HCT116 (cell line): Measurements from ENCODE around the gene TAX1BP1. TPM values are rescaled to one million over a fixed set of nuclear protein-coding genes. Genes with fewer than 3 reads are reported as not detected.

Source experiments
- ATAC-seq: fragments of 200-7000 bp; cut with Tn5 transposase; 2 replicates; pipeline ENCODE4 v1.9.1; 2020; ENCODE audit warnings: mild to moderate bottlenecking, moderate library complexity
- BruUV-seq: library from RNA; stranded (reverse); fragments of 400-500 nt; replicated peaks from 2 replicates; lab custom pipeline; 2021; lab: Mats Ljungman, UMichigan
- CTCF ChIA-PET: fragments of 300-600 bp; sonication (Branson Sonifier 250); formaldehyde crosslinking; loops from one replicate; lab custom pipeline; 2021; ENCODE audit warnings: antibody characterized with exemption; lab: Charles Lee
- POLR2A ChIA-PET: fragments of 300-600, 350-600 bp; sonication (Branson Sonifier 250); formaldehyde crosslinking; loops from one replicate; lab custom pipeline; 2021; ENCODE audit warnings: antibody characterized with exemption; lab: Charles Lee
- RAD21 ChIA-PET, 2 experiments: fragments of 300-600 bp; sonication (Branson Sonifier 250); formaldehyde crosslinking; loops; one replicate each; lab custom pipeline; 2023; ENCODE audit warnings: low total read pairs in 2 of 2; ENCODE audit not compliant: uncharacterized antibody in 2 of 2, unreplicated experiment in 2 of 2, low non-redundant PET in 1 of 2; lab: Charles Lee
- DNase-seq: peaks from one replicate; pipeline ENCODE4 v3.0.0-alpha.2; 2010; ENCODE audit warnings: low read depth, low spot score
- H2AFZ ChIP-seq: fragments of 200-600 bp; shearing (Covaris generic), sonication (generic); 2 replicates; pipeline ENCODE4 v1.6.1; 2017; ENCODE audit warnings: low read depth, mixed run types, mixed read lengths, antibody characterized with exemption, low read length; ENCODE audit not compliant: poor library complexity, severe bottlenecking
- H3K27ac ChIP-seq: 2 replicates; pipeline ENCODE4 v1.5.1; 2012; ENCODE audit warnings: low read depth, low read length
- H3K27me3 ChIP-seq: fragments of 200-600 bp; sonication (generic); 2 replicates; pipeline ENCODE4 v1.6.1; 2016; ENCODE audit warnings: mixed run types, low read length, mixed read lengths; ENCODE audit not compliant: insufficient read depth
- H3K36me3 ChIP-seq, 2 experiments: fragments of 200-500 bp in 1 of 2; fragments of 200-600 bp in 1 of 2; sonication (Bioruptor generic) in 1 of 2; sonication (generic) in 1 of 2; 2 replicates each; pipeline versions ENCODE4 v1.5.1 to v1.6.1; 2014 to 2016; ENCODE audit warnings: low read length in 2 of 2, inconsistent platforms in 1 of 2, mixed read lengths in 1 of 2, mixed run types in 1 of 2; ENCODE audit not compliant: insufficient read depth in 2 of 2, control insufficient read depth in 1 of 2
- H3K4me1 ChIP-seq, 2 experiments: fragments of 200-600 bp in 1 of 2; sonication (generic) in 1 of 2; 2 replicates each; pipeline versions ENCODE4 v1.5.1 to v1.6.1; 2012 to 2017; ENCODE audit warnings: low read length in 2 of 2, inconsistent platforms in 1 of 2, mild to moderate bottlenecking in 1 of 2, mixed read lengths in 1 of 2, mixed run types in 1 of 2, moderate library complexity in 1 of 2; ENCODE audit not compliant: insufficient read depth in 2 of 2, control insufficient read depth in 1 of 2
- H3K4me2 ChIP-seq: fragments of 200-600 bp; sonication (generic); 2 replicates; pipeline ENCODE4 v1.6.1; 2017; ENCODE audit warnings: mixed run types, low read length, mixed read lengths
- H3K4me3 ChIP-seq, 2 experiments: fragments of 200-600 bp in 1 of 2; sonication (generic) in 1 of 2; replicated peaks in 1 of 2; 2 replicates each; pipeline ENCODE4 v1.5.1; 2011 to 2016; ENCODE audit warnings: low read length in 2 of 2, control low read depth in 1 of 2, low read depth in 1 of 2, mild to moderate bottlenecking in 1 of 2, mixed read lengths in 1 of 2, mixed run types in 1 of 2
- H3K79me2 ChIP-seq: fragments of 200-600 bp; sonication (generic); 2 replicates; pipeline ENCODE4 v1.6.1; 2017; ENCODE audit warnings: mild to moderate bottlenecking, mixed run types, low read length, moderate library complexity, mixed read lengths; ENCODE audit not compliant: insufficient read depth
- H3K9ac ChIP-seq: fragments of 200-600 bp; sonication (generic); 2 replicates; pipeline ENCODE4 v1.6.1; 2016; ENCODE audit warnings: low read length, mixed read lengths
- H3K9me2 ChIP-seq: fragments of 200-600 bp; sonication (generic), shearing (Covaris generic); 2 replicates; pipeline ENCODE4 v1.6.1; 2017; ENCODE audit warnings: mixed run types, mild to moderate bottlenecking, moderate library complexity; ENCODE audit not compliant: insufficient read depth
- H3K9me3 ChIP-seq, 2 experiments: fragments of 200-500 bp in 1 of 2; fragments of 200-600 bp in 1 of 2; sonication (Bioruptor generic) in 1 of 2; sonication (generic) in 1 of 2; 2 replicates each; pipeline ENCODE4 v1.6.1; 2014 to 2017; ENCODE audit warnings: low read length in 2 of 2, mixed read lengths in 2 of 2, inconsistent platforms in 1 of 2, low read depth in 1 of 2, mild to moderate bottlenecking in 1 of 2, mixed run types in 1 of 2, moderate library complexity in 1 of 2; ENCODE audit not compliant: control insufficient read depth in 1 of 2, insufficient read depth in 1 of 2
- H4K20me1 ChIP-seq: fragments of 200-600 bp; sonication (generic), shearing (Covaris generic); 2 replicates; pipeline ENCODE4 v1.6.1; 2017; ENCODE audit warnings: mixed run types, mild to moderate bottlenecking, moderate library complexity; ENCODE audit not compliant: insufficient read depth
- CBX3 ChIP-seq: IDR thresholded peaks from 2 replicates; pipeline ENCODE4 v1.6.1; 2012; ENCODE audit warnings: low read depth
- EZH2 ChIP-seq: fragments of 200-600 bp; sonication (generic); IDR thresholded peaks from 2 replicates; pipeline ENCODE4 v1.6.1; 2017; ENCODE audit warnings: antibody characterized with exemption, mixed run types
- FOSL1 ChIP-seq: IDR thresholded peaks from 2 replicates; pipeline ENCODE4 v1.6.1; 2012; ENCODE audit warnings: low read depth
- POLR2AphosphoS5 ChIP-seq: IDR thresholded peaks from 2 replicates; pipeline ENCODE4 v1.6.1; 2011; ENCODE audit warnings: mild to moderate bottlenecking, low read depth, low read length, moderate library complexity
- RAD21 ChIP-seq: IDR thresholded peaks from 2 replicates; pipeline ENCODE4 v1.6.1; 2012; ENCODE audit warnings: low read depth, mild to moderate bottlenecking
- REST ChIP-seq: IDR thresholded peaks from 2 replicates; pipeline ENCODE4 v1.6.1; 2012; ENCODE audit warnings: low read depth
- SP1 ChIP-seq: IDR thresholded peaks from 2 replicates; pipeline ENCODE4 v1.6.1; 2012; ENCODE audit warnings: low read depth
- SRF ChIP-seq: IDR thresholded peaks from 2 replicates; pipeline ENCODE4 v1.6.1; 2012; ENCODE audit warnings: low read depth
- TCF7L2 ChIP-seq: IDR thresholded peaks from 2 replicates; pipeline ENCODE4 v1.7.0; 2011; ENCODE audit warnings: borderline replicate concordance, inconsistent platforms; ENCODE audit not compliant: insufficient read depth, insufficient read length; ENCODE audit errors: extremely low read depth
- YY1 ChIP-seq: IDR thresholded peaks from 2 replicates; pipeline ENCODE4 v1.6.1; 2011; ENCODE audit warnings: low read length, low read depth, moderate library complexity, mild to moderate bottlenecking; ENCODE audit not compliant: insufficient replicate concordance; ENCODE audit errors: extremely low read depth
- ZFX ChIP-seq: fragments of 450-650 bp; IDR thresholded peaks from 2 replicates; pipeline ENCODE4 v1.6.1; 2017
- ZNF274 ChIP-seq: fragments of 200-500 bp; sonication (Bioruptor generic); IDR thresholded peaks from 2 replicates; pipeline ENCODE4 v1.6.1; 2014; ENCODE audit warnings: mild to moderate bottlenecking, low read depth, low read length, inconsistent platforms
- intact Hi-C: fragments of 100-400 bp; cut with micrococcal nuclease; formaldehyde crosslinking; loops from 2 replicates; pipeline ENCODE4 v1.10.0; 2022
- total RNA-seq: library from RNA; stranded (reverse); gene quantifications from one replicate; pipeline ENCODE4 v1.2.1, GENCODE V29; 2021; ENCODE audit not compliant: unreplicated experiment

Gene TAX1BP1
- total RNA-seq, 1 experiment from 2014 or later, result 68.1 TPM

- POLR2A ChIA-PET, result no interaction called here
- H4K20me1 ChIP-seq, result no peaks in the 10 kb centered on the region
- intact Hi-C loops, result no loop called here
- RAD21 ChIA-PET, result no interaction called here
- no peak for TF ChIP-seq ZFX
- TF ChIP-seq RAD21, result no peak
- no peak for TF ChIP-seq EZH2
- TF ChIP-seq CBX3, result no peak
- TF ChIP-seq REST, result no peak
- TF ChIP-seq FOSL1, result no peak
- no peak for TF ChIP-seq ZNF274
- TF ChIP-seq SRF, result no peak
- TF ChIP-seq TCF7L2, result no peak
- no peak for TF ChIP-seq SP1
- no peak for TF ChIP-seq POLR2AphosphoS5
- no peak for TF ChIP-seq YY1
- no peak overlapping the region for H2AFZ ChIP-seq
- no peak overlapping the region for H3K4me3 ChIP-seq
- H3K9ac ChIP-seq, result no peak overlapping the region
- H3K27ac ChIP-seq, result no peak overlapping the region
- H3K79me2 ChIP-seq, result peaks cover 1% of the 10 kb centered on the region
- H3K4me2 ChIP-seq, result no peak overlapping the region
- CTCF ChIA-PET, result no interaction called here
- no peak for ATAC-seq
- H3K27me3 ChIP-seq, result no peaks in the 10 kb centered on the region
- peaks cover 2 to 6% of the 10 kb centered on the region in 2 experiments; a peak in 2 of 4 replicates for H3K4me1 ChIP-seq
- DNase-seq, result no peak
- H3K9me2 ChIP-seq, result no peaks in the 10 kb centered on the region
- H3K9me3 ChIP-seq, result no peaks in the 10 kb centered on the region
- no TSS peak for BruUV-seq
- H3K36me3 ChIP-seq, result no peaks in the 10 kb centered on the region
Observed at GRCh38 chr7:27735831-27736230, 4.1 kb upstream of the TAX1BP1 start.
